Lower leg skin (tissue), 3 donors: Measurements from ENCODE around the gene ARHGAP15.

Source experiments
- CTCF ChIP-seq, 3 donors: fragments of 450-650 bp; IDR thresholded peaks; one replicate each; pipeline ENCODE4 v1.5.1; 2016; ENCODE audit warnings: antibody characterized with exemption in 3 of 3, mild to moderate bottlenecking in 3 of 3, moderate library complexity in 2 of 3
- POLR2A ChIP-seq, 2 donors: fragments of 450-650 bp; IDR thresholded peaks; one replicate each; pipeline ENCODE4 v1.6.1; 2016 to 2017; ENCODE audit warnings: antibody characterized with exemption in 2 of 2, mild to moderate bottlenecking in 1 of 2, moderate library complexity in 1 of 2

DNA sequence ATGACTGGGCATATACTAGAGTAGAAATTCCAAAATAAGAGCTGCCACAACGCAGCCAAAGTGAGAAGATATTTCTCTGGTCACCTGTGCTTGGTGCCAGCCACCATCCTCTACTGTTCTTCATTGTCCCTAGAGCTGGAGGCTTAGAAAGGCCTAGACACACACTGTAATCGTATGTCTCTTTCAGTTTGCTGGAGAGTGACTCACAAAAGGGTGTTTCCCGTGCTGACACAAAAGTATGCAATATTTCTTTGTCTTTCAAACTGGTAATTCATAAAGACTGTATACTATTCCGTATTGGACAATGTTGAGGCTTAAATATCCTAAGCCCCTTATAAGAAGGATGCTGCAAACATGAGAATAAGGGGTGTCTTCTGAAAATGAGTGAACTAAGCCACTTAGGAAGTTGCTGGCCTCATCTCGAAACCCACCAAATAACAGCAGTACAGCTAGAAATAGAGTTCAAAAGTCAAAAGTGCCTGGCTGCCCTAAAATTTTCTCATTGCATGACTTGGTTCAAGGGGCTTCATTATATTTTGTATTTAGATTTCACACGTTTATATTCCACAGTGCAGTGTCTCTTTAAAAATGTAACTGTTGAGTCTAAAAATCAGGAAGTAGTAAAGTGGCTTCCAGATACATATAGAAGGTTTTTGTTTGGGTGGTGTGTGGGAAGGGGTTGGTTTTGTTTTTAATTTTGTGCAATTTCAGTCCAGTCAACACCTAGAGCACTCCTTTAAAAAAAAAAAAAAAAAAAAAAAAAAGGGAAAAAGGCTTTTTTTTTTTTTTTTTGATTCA is 601.1 kb downstream of the ARHGAP15 start:
- TF ChIP-seq CTCF (IDR thresholded peaks at IDR 0.05): no peak
- TF ChIP-seq POLR2A (IDR thresholded peaks at IDR 0.05): no peak
